Glomerular visceral epithelial cell (primary cell): ENCODE measurements around the gene NOMO2.
"Not testable (repeated sequence)": the region's sequence is repeated elsewhere in the genome, so short reads cannot be mapped to it uniquely, and the experiment has no call there.

Experiments
- DNase-seq: peaks from one replicate; pipeline ENCODE4 v3.0.0-alpha.2; 2016; ENCODE audit errors: extremely low spot score

NOMO2 gene

GRCh38 chr16:18575298-18575917, 13.5 kb upstream of the NOMO2 start:
- not testable (repeated sequence) for DNase-seq

- DNase-seq = not testable (repeated sequence)
Measured at GRCh38 chr16:18573887-18574286, 12.0 kb upstream of the NOMO2 start.

- not testable (repeated sequence) for DNase-seq
Measured at GRCh38 chr16:18572973-18573372, 11.1 kb upstream of the NOMO2 start.

- DNase-seq = not testable (repeated sequence)
Measured at GRCh38 chr16:18571307-18571850, 9.5 kb upstream of the NOMO2 start.

GRCh38 chr16:18570529-18571306, 8.8 kb upstream of the NOMO2 start:
- not testable (repeated sequence) for DNase-seq

GRCh38 chr16:18560416-18561220, 1.3 kb downstream of the NOMO2 start:
- not testable (repeated sequence) for DNase-seq

- not testable (repeated sequence) for DNase-seq
Measured at GRCh38 chr16:18553671-18554070, 8.2 kb downstream of the NOMO2 start.

GRCh38 chr16:18547382-18547781, 14.5 kb downstream of the NOMO2 start:
- DNase-seq = not testable (repeated sequence)

- DNase-seq = not testable (repeated sequence)
Measured at GRCh38 chr16:18546853-18547252, 15.0 kb downstream of the NOMO2 start.

- DNase-seq = not testable (repeated sequence)
Measured at GRCh38 chr16:18544232-18545081, 17.4 kb downstream of the NOMO2 start.

GRCh38 chr16:18541912-18542311, 20.0 kb downstream of the NOMO2 start:
- not testable (repeated sequence) for DNase-seq

- not testable (repeated sequence) for DNase-seq
Measured at GRCh38 chr16:18537004-18537403, 24.9 kb downstream of the NOMO2 start.

- DNase-seq = not testable (repeated sequence)
Measured at GRCh38 chr16:18535519-18536168, 26.3 kb downstream of the NOMO2 start.

- not testable (repeated sequence) for DNase-seq
Measured at GRCh38 chr16:18534308-18534707, 27.6 kb downstream of the NOMO2 start.

- DNase-seq = not testable (repeated sequence)
Measured at GRCh38 chr16:18531323-18531722, 30.6 kb downstream of the NOMO2 start.

- not testable (repeated sequence) for DNase-seq
Measured at GRCh38 chr16:18530329-18530728, 31.6 kb downstream of the NOMO2 start.

- not testable (repeated sequence) for DNase-seq
Measured at GRCh38 chr16:18526547-18526946, 35.4 kb downstream of the NOMO2 start.

GRCh38 chr16:18525882-18526482, 35.9 kb downstream of the NOMO2 start:
- not testable (repeated sequence) for DNase-seq

- DNase-seq = not testable (repeated sequence)
Measured at GRCh38 chr16:18522637-18523036, 39.3 kb downstream of the NOMO2 start.
